MV-4-11 (cell line): ENCODE results near the gene ALKBH6.

Experiments used
- DNase-seq: peaks from one replicate; lab custom pipeline; 2025; lab: John Stamatoyannopoulos, UW

Gene ALKBH6

GRCh38 chr19:36030264-36031148 is 16.5 kb upstream of the ALKBH6 start:
- DNase-seq: no peak

- DNase-seq: no peak
Observed at GRCh38 chr19:36028313-36029041, 14.5 kb upstream of the ALKBH6 start.

- no peak for DNase-seq
Observed at GRCh38 chr19:36027696-36028095, 13.7 kb upstream of the ALKBH6 start.

- DNase-seq: no peak
Observed at GRCh38 chr19:36026091-36026876, 12.3 kb upstream of the ALKBH6 start.

GRCh38 chr19:36025541-36025940 is 11.5 kb upstream of the ALKBH6 start:
- no peak for DNase-seq

- no peak for DNase-seq
Observed at GRCh38 chr19:36023432-36023831, 9.4 kb upstream of the ALKBH6 start.

DNA sequence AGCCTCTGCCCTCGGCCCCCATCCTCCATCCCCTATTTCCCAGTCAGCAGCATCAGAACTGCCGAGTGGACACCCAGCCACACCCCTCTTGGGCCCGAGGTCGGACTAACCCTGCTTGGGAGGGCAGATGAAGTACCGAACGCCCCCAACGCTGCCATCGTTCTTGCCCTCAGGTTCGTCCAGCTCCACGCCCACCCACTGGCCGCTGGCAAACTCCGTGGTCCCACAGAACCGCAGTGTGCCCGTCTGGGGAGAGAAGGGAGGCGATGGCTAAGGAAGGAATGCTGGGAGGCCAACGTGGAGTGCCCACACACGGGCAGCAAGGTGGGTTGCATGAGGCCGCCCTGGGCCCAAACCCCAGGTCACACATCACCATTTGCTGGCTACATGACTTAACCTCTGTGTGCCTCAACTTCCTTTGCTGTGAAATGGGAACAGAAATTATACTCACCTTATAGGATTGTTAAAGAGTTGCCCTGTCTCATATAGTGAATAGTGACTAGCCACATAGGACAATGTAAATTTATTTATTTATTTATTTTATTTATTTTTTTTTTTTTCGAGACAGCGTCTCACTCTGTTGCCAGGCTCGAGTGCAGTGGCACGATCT is 5.2 kb upstream of the ALKBH6 start:
- no peak for DNase-seq

DNA sequence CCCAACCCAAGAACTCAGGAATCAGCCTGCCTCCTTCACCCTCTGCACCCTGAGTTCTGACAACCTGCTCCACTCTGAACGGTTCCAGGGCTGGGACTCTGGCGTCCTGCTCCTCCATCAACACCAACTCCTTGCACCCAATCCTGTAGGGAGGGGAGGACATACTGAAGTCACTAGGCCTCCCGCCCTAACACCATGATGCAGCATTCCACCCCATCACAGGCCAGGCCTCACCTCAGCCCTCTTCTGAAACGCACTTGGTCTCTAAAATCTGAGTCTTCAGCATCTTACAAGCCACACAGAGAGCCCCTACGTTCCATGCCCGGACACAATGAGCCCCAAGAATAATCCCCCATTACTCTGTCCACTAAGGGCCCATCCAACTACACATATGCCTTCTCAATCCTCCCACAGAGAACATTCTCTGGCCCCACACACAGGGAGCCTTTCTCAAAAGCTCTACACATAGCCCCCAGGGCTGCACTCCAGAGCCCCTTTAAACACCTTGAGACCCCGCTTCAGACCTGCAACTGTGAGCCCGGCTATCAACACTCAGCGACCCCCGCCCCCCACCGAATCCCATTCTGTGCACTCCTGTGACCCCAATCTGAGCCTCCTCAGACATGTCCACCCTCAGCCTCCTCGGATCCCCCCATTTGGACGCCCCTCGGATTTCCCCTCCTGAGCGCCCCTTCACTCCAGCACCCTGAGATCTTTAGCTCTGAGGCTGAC is 567 bp downstream of the ALKBH6 start:
- DNase-seq: no peak

DNA sequence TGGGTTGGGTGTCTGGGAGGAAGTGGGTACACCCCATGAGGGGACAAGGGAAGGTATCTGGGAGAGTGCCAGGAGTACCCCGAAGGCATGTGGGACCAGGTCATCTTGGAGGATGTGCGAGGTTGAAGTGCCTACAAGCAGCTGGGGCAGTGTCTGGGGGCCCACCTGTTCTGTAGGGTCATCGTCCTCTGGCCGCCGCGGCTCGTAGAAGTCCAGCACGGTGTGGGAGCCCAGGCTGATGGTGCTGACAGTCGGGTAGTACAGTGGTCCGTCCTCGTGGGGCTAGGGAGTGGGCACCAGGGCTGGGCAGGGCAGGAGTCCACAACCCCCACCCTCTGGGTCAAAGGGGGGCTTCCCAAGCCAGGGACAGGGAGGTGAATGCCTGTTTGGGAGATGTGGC is 3.6 kb downstream of the ALKBH6 start:
- DNase-seq: no peak

- no peak for DNase-seq
Observed at GRCh38 chr19:36009633-36010379, 4.2 kb downstream of the ALKBH6 start.

DNA sequence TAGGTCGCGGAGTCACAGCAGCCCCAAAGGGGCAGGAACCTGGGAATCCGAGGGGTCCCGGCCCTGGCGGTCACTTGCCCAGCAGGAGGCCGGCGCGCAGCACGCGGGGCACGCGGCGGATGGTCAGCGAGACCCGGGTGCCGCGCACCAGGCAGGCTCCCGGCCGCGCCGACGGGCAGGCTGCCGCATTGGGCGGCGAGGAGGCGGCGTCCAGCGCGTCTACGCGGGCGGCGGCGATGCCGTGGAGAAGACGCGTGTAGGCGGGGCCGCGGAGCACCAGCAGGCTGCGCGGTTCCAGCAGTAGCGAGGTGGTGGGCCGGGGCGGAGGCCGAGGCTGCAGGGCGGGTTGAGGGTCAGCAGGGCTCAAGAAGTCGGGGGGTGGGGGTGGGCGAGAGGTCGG is 4.8 kb downstream of the ALKBH6 start:
- peak; percentile 37 for DNase-seq

- no peak for DNase-seq
Observed at GRCh38 chr19:36008336-36008978, 5.6 kb downstream of the ALKBH6 start, which contains the start of gene SYNE4. Gene SYNE4 (minus strand): TSS chr19:36008813. CDS start chr19:36008681, 132 bp downstream.

- DNase-seq: no peak
Observed at GRCh38 chr19:36006955-36007354, 7.1 kb downstream of the ALKBH6 start.

DNA sequence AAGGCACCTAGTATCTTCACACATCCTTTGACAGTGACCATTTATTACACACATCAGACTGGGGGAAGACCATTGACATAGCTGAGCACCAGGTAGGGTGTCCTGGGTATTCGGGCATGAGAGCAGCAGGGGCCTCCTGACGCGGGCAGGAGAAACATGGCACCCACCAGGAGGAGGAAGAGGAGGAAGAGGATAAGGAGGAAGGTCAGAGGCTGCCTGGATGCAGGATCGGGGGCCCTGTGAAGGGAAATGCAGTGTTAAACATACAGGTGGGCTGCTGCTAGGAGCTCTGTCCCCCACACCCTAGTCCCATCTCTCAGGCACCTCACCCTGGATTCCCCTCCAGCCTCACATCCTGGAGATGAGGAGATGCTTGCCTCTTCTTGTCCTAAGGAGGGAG is 10.7 kb downstream of the ALKBH6 start:
- DNase-seq: no peak

DNA sequence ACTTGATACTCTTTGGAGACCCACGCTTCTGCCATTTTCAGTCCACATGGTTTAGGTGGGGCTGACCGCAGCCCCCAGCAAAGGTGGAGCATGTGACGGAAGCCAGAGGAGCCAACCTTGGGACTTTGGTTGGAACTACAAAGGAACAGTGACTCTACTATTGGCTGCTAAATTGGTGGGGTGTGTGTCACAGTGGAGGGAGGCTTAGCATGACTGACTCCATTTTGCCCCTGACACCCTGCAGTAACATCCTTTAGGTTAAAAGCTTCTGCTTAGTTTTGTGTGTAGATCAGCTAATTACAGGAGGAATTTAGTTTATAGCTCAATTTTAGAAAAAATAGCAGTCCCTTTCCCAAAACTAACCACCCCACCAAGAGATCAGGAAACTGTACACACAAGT is 12.4 kb downstream of the ALKBH6 start:
- DNase-seq: no peak

- DNase-seq: no peak
Observed at GRCh38 chr19:35996777-35997176, 17.2 kb downstream of the ALKBH6 start.

GRCh38 chr19:35995048-35995993 is 18.7 kb downstream of the ALKBH6 start, which contains the start of gene SDHAF1:
Gene SDHAF1 (plus strand): TSS chr19:35995188. CDS start chr19:35995275, 87 bp downstream.
- peak; percentile 98 for DNase-seq

GRCh38 chr19:35993923-35994598 is 20.0 kb downstream of the ALKBH6 start:
- DNase-seq: no peak
